GM18873 (cell line): ENCODE results near the gene CORO2B.

ENCODE experiments used
- ATAC-seq: cut with Tn5 transposase; IDR thresholded peaks from one replicate; pipeline ENCODE4 v1.9.1; 2021; ENCODE audit warnings: mild to moderate bottlenecking, moderate library complexity, moderate number of reproducible peaks; ENCODE audit not compliant: unreplicated experiment, low FRiP score

Gene CORO2B

GRCh38 chr15:68589053-68589452 lies 10.3 kb downstream of the CORO2B start:
- ATAC-seq: no peak

DNA sequence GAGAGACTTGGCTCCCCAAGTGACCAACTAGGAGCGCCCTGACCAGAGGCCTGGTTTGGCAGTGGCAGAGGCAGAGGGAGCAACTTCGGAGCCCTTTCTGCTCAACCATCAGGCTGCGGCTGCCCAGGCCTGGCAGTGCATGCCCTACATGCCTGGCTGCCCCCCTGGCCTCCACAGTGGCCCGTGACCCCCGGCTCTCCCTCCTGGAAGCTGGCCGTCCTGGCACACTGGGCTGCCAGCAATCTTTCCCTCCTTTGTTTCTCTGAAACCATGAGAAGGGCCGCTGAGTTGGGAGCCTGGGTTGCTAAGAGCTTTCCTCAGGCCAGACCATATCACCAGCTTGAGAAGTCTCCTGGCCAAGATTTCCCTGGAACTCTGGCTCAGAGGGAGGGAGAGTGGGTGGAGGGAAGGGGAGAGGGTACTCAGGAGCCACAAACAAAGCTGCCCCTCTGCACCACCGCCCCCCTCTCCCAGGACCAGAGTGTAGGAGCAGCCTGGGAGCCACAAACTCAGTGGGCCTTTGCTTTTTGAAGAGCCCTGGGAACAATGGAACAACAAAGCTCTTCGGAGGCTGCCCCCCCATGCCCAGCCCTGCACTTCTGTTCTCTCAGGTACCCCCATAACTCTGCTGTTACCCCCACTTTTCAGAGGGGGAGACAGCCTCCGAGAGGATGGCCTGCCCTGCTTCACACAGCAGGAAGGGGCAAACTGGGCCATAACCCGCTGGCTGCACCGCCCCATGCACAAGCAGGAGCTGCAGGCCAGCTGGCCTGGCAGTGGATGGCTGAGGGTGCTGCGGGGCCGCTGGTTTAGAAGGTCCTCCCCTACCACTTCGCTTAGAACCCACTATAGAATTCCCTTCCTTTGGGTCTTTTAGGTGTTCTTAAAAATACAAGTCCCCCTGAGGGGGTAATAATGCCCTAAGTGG lies 11.3 kb downstream of the CORO2B start:
- no peak for ATAC-seq

- no peak for ATAC-seq
Observed at GRCh38 chr15:68590721-68591389, 12.1 kb downstream of the CORO2B start.

GRCh38 chr15:68592054-68592453 lies 13.3 kb downstream of the CORO2B start:
- no peak for ATAC-seq

DNA sequence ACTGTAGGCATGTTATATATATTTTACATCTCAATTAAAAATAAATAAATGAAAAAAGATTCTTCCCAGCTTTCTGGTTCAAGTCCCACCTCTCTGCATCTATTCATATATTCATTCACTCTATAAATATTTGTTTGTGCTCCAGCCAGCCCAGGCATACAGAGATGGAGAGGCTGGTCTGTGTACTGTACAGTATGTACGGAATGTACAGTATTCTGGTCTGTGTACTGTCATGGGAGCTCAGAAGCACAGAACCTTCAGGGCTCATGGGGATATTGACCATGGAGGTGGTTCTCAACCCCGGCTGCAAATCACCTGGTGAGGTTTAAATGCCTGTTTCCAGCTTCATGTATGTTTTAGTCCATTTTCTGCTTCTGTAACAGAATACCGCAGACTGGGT lies 13.8 kb downstream of the CORO2B start:
- no peak for ATAC-seq

DNA sequence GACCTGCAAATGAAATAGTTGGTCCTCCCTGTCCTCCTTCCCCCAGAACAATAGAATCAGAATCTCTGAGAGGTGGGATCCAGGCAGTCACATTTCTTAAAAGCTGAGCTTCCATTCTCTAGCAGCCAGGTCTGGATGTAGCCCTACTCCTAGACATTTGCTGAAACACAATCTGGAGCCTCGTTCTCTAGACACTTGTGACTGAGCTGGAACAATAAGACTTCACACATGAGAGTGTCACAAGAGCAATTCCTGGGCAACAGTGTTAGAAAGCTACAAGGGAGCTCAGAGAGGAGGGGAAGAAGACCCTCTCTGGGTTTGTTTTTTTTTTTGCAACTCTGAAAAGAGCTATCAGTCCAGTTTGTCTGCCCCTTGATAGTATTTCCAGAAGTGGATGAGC lies 14.5 kb downstream of the CORO2B start:
- no peak for ATAC-seq

DNA sequence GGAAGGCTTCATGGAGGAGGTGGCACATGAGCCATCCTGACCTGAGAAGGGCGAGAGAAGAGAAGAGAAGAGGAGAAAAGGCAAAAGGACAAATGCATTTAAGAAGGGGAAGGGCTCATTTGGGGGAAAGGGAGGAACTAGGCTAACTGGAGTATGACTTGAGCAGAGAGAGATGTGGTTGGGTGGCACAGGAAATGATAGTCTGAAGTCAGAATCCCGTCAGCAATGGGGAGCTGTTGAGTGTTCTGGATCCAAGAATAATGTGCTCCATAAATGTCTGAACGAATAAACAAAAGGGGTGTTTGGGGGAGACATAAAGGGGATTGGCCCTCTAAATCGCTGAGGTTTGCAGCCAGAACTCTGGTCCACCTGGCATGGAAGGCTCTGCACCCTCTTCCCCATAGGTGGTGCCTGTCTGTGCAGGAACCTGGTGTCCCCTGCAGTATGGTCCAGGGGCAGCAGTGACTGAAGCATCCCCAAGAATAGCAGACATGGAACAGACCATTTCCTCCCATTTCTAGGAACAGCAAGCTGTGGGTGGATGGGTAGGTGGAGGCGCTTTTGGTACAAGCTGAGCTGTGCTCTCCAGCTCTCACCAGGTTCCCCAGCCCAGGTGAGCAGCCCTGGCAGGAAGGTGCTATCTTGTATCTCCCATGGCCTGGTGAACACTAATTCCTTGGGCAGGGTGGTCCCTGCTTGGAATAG lies 15.2 kb downstream of the CORO2B start:
- ATAC-seq: no peak

DNA sequence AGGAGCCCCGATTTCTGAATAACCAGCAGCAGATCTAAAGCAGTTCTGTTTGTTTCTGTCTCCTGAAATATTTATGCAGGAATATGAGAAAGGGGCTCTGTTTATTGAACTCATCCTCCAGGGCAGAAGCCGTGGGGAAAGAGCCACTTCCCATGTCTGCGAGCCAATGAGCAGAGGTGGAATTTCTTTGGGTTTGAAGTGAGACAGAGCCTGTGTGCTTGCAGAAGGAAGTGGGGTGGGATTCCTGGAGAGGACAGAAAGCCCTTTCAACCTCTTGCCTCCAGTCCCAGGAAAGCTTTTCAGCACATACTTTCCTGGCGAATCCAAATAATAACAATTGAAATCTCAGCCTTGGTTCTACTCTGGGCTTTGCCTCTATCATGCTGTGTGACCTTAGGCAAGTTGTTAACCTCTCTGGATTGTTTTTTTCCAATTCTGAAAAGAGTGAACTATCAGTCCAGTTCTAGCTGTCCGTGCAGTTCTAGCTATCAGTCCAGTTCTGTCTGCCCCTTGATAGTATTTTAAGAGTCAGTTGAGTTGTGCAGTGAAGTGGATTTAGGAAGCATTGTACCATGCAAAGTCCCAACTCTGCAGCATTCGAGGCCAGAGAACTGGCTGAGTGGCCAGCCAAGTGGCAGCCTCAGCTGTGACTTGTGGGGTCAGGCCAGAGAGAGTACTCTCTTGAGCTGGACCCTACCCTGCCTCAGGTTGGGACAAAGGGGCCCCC lies 15.9 kb downstream of the CORO2B start:
- ATAC-seq: no peak

DNA sequence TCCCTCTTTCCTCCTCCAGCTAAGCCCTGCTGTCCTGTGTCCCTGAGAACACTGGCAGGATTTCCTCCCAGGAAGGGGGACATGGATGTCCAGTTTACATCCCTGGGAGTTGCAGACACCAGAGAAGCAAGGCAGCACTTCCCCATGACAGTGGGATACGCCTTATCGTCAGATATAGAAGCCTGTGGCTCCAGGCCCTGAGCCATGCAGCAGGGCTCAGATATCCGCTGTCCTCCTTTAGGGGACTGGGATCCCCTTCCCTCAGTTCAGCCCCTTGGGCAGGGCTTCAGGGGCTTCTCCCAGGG lies 16.4 kb downstream of the CORO2B start:
- ATAC-seq: no peak

DNA sequence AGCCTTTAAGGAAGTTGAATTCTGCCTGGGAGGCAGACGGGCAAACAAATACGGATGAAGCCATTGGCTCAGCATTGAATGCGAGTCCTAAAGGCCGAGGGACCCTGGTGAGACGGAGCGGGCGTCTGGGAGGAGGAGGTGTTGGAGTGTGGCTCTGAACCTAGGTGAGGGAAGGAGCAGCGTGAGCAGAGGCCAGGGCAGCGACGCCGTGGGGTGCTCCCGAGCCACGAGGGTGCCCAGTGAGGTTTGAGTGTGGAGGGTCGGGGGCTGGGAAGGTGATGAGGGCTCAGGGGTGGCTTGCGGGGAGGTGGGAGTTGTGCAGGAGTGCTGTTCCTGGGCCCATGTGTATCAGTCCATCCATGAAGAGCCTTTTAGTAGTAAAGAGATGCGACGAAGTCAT lies 17.0 kb downstream of the CORO2B start:
- ATAC-seq: no peak

DNA sequence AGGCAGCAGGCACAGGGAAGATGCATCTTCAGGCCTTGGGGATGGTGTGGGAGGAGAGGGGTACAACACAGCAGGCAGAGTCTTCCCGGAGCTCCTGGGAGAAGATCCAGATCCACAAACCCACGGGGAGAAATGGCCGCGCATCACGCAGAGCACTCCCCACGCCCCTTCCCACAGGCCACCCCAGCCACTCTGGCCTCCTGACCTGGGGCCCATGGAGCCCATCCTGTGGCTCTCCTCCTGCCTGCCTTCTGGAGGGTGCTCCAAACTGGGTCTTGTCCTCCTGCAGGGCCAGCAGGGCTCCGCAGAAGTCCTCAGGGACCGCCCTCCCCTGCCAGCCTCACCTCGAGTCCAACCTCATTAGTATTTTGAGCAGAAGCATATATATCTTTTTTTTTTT lies 17.9 kb downstream of the CORO2B start:
- ATAC-seq: no peak

- ATAC-seq: no peak
Observed at GRCh38 chr15:68597581-68597980, 18.8 kb downstream of the CORO2B start.

DNA sequence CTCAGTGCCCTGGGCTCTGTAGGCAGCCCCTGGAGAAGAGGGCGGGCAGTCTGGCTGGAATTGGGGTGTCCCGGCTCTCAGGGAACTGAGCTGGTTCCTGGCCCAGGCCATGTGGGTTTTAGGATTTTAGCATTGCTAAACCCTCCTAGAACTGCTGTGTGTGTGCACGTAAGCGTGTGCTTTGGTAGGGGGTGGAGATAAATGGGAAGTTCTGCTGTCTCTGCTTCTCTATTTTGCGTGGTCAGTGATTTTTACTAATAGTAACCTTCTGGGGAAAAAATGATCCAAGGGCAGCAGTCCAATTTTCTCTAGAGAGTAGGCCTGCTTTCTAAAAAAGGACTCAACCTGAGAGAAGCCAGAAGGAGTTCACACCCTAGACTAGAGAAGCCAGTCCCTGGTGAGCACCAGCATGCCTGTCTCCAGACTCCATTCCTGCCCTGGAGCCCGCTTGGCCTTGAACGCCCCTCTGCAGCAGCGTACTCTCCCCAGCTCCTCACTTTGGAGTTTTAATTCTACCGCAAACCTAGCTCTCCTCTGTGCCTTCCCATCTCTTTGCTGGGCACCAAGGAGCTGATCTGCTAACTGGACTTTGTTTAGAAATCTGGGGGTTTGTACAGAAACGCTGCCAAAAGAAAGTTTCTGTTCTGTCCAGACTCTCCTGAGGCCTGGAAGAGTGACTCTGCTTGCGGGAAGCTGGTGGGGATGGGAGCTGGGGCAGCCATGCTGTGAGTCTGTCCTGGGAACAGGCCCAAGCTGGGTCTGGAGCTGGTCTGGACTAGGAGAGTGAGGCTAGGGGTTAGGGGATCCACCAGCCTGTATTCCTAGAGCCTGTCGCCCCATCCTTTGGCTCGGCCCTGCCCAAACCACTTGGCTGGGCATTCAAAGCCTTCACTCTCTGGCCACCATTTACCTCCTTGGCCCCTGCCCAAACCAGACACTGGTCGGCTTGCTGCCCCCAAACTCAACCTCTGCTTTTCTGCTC lies 19.7 kb downstream of the CORO2B start:
- ATAC-seq: no peak

DNA sequence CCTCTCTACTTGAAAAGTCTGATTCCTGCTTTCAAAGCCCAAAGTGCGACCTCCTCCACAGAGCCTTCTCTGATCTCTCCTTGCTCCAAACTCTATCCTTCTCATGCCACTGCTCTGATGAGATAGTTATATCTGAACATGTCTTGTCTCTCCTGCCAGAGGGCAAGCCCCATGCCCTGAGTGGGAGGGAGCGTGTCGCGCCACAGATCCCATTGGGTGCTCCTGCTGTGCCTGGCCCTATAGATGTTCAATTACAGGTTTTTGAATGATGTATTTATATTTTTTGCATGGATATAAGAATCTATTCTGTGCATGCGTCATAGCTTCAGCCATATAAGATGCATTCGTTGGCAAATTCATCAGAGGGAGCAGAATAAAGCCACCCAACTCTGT lies 20.4 kb downstream of the CORO2B start:
- ATAC-seq: no peak

DNA sequence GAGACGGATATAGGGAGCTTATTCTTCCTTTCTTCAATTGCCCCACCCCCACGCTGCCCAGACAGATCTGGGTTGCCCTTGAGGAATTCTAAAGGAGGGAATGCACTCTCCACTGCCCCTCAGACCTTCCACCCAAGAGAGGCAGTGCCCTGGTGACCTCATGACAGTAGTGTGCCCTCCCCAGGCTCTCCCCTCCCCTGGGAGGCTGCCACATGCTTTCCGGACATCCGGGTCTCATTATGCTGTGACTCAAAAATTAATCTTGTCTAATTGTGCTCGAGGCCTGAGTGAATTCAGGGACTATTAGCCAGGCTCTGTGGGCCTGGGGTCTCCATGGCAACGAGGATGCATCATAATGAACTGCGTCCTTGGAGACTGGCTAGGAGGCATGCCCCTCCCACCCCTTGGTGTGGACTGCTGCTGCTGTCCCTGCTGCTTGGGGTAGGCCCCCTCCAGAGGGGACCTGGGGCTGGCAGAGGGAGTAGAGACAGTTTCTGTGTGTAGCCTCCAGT lies 20.8 kb downstream of the CORO2B start:
- ATAC-seq: no peak

DNA sequence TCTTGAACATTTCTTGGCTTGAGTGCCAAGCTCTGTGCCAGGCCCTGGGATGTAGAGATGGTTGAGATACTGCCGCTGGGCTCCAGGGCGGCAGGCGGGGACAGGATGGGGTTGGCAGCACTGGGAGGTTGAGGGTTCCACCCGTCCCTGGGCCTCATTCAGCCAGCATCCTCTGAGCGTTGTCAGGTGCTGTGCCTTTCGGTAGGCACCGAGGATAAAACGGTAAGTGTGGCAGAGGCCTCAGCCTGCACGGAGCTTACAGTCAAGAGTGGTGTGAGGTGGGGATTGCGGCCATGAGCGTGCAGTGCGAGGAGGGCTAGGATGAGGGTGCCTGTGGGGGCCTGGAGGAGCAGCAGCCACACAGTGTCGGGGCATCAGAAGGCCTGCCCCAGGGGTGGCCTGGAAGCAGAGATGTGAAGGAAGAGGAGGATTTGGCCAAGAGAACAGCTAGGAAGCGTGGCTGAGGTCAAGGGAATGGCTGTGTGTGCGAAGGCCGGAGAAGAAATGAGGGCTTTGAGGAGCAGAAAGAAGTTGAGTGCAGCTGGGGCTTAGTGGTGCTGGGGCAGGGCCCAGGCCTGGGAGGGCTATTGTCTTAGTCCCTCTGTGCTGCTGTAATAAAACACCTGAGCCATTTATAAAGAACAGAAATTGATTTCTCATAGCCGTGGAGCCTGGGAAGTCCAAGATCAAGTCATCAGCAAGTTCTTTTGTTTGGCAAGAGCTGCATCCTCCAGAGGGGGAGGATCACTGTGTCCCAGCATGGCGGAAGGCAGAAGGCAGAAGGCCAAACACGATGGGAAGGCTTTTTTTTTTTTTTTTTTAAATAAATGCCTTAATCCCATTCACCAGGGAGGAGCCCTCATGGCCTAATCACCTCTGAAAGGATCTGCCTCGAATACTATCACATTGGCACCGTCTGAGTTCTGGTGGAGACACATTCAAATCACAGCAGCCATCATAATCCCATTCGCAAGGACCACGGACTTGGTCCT lies 22.7 kb downstream of the CORO2B start:
- ATAC-seq: no peak

- ATAC-seq: no peak
Observed at GRCh38 chr15:68602459-68603215, 23.8 kb downstream of the CORO2B start.

DNA sequence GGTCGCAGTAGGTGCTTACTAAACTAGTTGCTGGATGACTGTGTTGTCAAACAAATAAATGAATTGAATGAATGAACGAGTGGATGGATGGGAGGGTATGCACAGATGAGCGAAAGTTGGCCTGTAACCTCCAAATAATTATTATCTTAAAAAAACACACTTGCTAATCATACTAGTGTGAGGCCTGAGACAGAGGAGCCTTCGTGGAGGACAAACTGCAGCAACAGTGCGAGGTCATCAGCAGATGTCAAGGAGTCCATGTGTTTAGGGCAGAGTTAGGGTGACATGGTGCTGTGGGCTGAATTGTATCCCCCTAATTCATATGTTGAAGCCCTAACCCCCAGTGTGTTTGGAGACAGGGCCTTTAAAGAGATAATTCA lies 24.4 kb downstream of the CORO2B start:
- ATAC-seq: no peak
